SK-N-MC (cell line): ENCODE measurements around the gene UXS1.

Experiments
- EZH2 ChIP-seq: fragments of 200-600 bp; sonication (generic); IDR thresholded peaks from one replicate; pipeline ENCODE4 v1.6.1; 2017; ENCODE audit warnings: antibody characterized with exemption
- POLR2AphosphoS5 ChIP-seq: IDR thresholded peaks from 2 replicates; pipeline ENCODE4 v1.6.1; 2012; ENCODE audit warnings: mild to moderate bottlenecking, low read depth, low read length, borderline replicate concordance

GRCh38 chr2:106223347-106223746 is 29.2 kb upstream of the UXS1 start:
- TF ChIP-seq POLR2AphosphoS5 (no peak), EZH2 (no peak)
